IPS-20b (cell line): Measurements from ENCODE around the gene ZNF697.
"Not testable (repeated sequence)": the region's sequence is repeated elsewhere in the genome, so short reads cannot be mapped to it uniquely, and the experiment has no call there.

ENCODE experiments used
- H3K27ac ChIP-seq: one replicate; pipeline ENCODE4 v1.5.1; 2013; ENCODE audit warnings: low read length
- H3K27me3 ChIP-seq: 2 replicates; pipeline ENCODE4 v1.6.1; 2013; ENCODE audit warnings: mild to moderate bottlenecking, low read length, inconsistent platforms; ENCODE audit not compliant: insufficient read depth
- H3K36me3 ChIP-seq: 2 replicates; pipeline ENCODE4 v1.6.1; 2013; ENCODE audit warnings: low read depth, mild to moderate bottlenecking, inconsistent platforms, low read length, moderate library complexity; ENCODE audit not compliant: insufficient read depth
- H3K4me1 ChIP-seq: 2 replicates; pipeline ENCODE4 v1.6.1; 2013; ENCODE audit warnings: mild to moderate bottlenecking, control low read depth, inconsistent platforms, low read length, moderate library complexity; ENCODE audit not compliant: insufficient read depth
- H3K4me3 ChIP-seq: 2 replicates; pipeline ENCODE4 v1.5.1; 2013; ENCODE audit warnings: mild to moderate bottlenecking, low read length, inconsistent platforms
- H3K9ac ChIP-seq: 2 replicates; pipeline ENCODE4 v1.6.1; 2013; ENCODE audit warnings: low read depth, mild to moderate bottlenecking, inconsistent platforms, low read length, moderate library complexity
- H3K9me3 ChIP-seq: 2 replicates; pipeline ENCODE4 v1.6.1; 2013; ENCODE audit warnings: mild to moderate bottlenecking, low read depth, low read length, inconsistent platforms; ENCODE audit not compliant: insufficient read depth

Gene ZNF697

GRCh38 chr1:119595168-119595567 is 52.9 kb downstream of the ZNF697 start:
- Histone ChIP-seq H3K27ac (no peak overlapping the region), H3K27me3 (no peaks in the 10 kb centered on the region), H3K9ac (no peak overlapping the region), H3K36me3 (no peaks in the 10 kb centered on the region), H3K4me3 (no peak overlapping the region), H3K4me1 (no peaks in the 10 kb centered on the region), H3K9me3 (no peaks in the 10 kb centered on the region)

DNA sequence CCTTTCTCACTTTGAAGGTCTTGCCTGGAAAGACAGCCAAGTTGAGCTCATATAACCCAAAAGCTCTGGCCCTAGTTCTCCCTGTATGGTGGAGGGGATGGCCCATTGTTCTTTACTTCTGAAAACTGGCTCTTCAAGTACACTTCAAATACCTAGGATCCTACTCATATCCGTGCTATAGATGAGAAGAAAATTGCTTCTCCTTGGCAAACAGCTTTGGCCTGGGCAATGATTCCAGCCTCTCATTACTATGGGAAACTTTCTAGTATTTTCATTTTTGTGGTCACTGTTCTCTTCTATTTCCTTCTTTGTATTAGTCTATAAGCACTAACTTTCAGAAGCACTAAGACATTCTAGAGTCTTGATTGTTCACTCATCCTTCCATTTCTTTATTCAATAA is 53.7 kb downstream of the ZNF697 start:
- no peak overlapping the region for H3K27ac ChIP-seq
- no peaks in the 10 kb centered on the region for H3K36me3 ChIP-seq
- H3K9ac ChIP-seq, result no peak overlapping the region
- H3K9me3 ChIP-seq, result no peaks in the 10 kb centered on the region
- no peaks in the 10 kb centered on the region for H3K27me3 ChIP-seq
- no peak overlapping the region for H3K4me3 ChIP-seq
- H3K4me1 ChIP-seq, result no peaks in the 10 kb centered on the region

DNA sequence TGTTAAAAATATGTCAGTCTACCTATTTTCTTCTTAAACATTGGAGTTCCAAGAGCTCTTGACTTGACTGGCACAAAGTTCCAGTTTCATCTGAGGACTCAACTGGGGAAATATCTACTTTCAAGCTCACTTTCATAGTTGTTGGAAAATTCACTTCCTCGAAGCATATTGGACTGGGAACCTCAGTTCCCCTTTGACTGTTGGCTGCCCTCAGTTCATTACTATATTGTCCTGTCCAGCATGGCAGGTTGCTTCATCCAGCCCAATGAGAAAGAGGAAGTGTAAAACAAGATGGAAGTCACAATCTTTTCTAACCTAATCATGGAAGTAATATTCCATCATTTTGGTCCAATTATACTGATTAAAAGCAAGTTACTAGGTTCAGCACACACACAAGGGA is 54.3 kb downstream of the ZNF697 start:
- Histone ChIP-seq H3K9ac (no peak overlapping the region), H3K4me1 (no peaks in the 10 kb centered on the region), H3K36me3 (no peaks in the 10 kb centered on the region), H3K9me3 (no peaks in the 10 kb centered on the region), H3K27ac (no peak overlapping the region), H3K27me3 (no peaks in the 10 kb centered on the region), H3K4me3 (no peak overlapping the region)

DNA sequence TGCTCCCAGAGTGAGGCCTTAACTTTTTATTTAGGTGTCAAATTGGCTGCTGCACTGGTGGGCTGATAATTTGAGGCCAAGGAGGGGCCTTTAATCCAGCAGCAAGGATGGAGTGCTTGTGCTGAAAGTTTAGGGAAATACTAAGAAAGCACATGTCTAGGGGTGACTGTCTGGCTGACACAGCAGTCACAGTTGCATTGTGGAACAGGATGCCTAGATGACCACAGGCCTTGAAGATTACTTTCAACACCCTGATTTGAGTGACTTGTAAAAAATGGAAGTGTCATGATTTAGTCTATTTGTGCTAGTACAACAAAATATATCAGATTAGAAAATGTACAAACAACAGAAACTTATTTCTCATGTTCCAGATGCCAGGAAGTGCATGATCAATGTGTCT is 57.7 kb downstream of the ZNF697 start:
- Histone ChIP-seq H3K27me3 (no peaks in the 10 kb centered on the region), H3K9ac (no peak overlapping the region), H3K4me1 (no peaks in the 10 kb centered on the region), H3K36me3 (no peaks in the 10 kb centered on the region), H3K27ac (no peak overlapping the region), H3K9me3 (no peaks in the 10 kb centered on the region), H3K4me3 (no peak overlapping the region)

GRCh38 chr1:119588621-119589020 is 59.4 kb downstream of the ZNF697 start:
- H3K9me3 ChIP-seq, result no peaks in the 10 kb centered on the region
- H3K4me1 ChIP-seq, result no peaks in the 10 kb centered on the region
- no peak overlapping the region for H3K9ac ChIP-seq
- H3K27ac ChIP-seq, result no peak overlapping the region
- H3K27me3 ChIP-seq, result no peaks in the 10 kb centered on the region
- no peaks in the 10 kb centered on the region for H3K36me3 ChIP-seq
- no peak overlapping the region for H3K4me3 ChIP-seq

DNA sequence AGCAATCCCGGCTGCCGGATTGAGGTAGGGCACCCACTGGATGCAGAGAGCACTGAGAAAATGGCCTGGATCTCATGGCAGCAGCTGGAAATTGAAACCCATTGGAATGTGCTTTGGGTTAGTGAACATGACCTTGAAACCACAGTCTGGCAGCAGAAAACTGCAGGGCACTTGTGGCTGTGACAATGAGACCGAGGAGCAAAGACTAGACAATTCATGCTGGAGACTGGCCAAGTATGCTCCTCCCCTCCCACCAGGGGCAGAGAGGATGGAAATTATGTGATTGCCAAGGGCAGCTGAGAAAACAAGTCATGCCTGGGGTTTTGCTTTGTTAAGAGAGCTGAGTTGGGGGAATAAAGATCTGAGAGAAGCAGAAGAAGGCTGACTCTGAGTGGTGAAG is 60.7 kb downstream of the ZNF697 start:
- no peaks in the 10 kb centered on the region for H3K4me1 ChIP-seq
- H3K36me3 ChIP-seq, result no peaks in the 10 kb centered on the region
- no peak overlapping the region for H3K27ac ChIP-seq
- no peak overlapping the region for H3K4me3 ChIP-seq
- H3K9ac ChIP-seq, result no peak overlapping the region
- H3K27me3 ChIP-seq, result no peaks in the 10 kb centered on the region
- H3K9me3 ChIP-seq, result no peaks in the 10 kb centered on the region

DNA sequence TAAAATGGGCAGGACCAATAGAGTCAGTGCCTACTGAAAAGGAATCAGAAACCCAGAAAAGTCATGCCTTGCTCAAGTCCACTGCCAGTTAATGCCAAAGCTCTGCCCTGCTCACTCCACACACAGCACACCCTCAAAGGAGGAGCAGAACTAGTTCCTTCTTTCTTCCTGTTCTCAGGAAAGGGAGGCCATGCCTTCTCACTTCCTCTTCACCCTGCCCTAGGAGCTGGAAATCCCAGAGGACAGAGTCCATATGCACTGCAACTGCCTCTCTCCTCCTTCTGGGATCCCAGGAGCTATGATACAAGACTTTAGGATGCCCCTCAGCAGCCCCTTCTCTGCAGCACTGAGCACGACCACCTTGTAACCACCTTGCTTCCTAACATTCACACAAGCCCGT is 62.3 kb downstream of the ZNF697 start:
- not testable (repeated sequence) for H3K9me3 ChIP-seq, H3K27me3 ChIP-seq, H3K4me3 ChIP-seq, H3K9ac ChIP-seq, H3K4me1 ChIP-seq, H3K27ac ChIP-seq, H3K36me3 ChIP-seq

GRCh38 chr1:119582801-119583200 is 65.3 kb downstream of the ZNF697 start:
- Histone ChIP-seq H3K27ac (no peak overlapping the region), H3K27me3 (no peaks in the 10 kb centered on the region), H3K9me3 (no peaks in the 10 kb centered on the region), H3K36me3 (no peaks in the 10 kb centered on the region), H3K9ac (no peak overlapping the region), H3K4me3 (no peak overlapping the region), H3K4me1 (no peaks in the 10 kb centered on the region; the same call in 1 of the 2 replicates)

DNA sequence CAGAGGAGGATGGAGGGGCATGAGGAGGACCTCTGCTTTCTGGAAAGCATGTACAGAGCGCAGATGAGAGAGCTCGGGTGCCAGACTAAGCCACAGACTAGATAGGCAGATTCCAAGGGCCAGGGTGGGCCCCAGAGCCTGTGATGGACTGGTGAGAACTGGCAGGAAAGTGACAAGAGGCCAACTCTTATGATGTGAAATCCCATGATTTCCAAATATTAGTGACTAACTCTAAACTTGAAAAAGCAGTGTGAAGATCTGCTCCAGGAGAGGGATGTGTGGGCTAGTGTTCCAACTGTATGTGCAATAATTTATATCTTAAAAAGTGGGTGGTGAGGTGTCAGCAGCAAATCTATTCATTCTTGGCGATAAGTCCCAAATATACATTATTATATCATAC is 67.0 kb downstream of the ZNF697 start:
- H3K9ac ChIP-seq, H3K4me3 ChIP-seq, H3K4me1 ChIP-seq, H3K36me3 ChIP-seq, H3K27ac ChIP-seq, H3K27me3 ChIP-seq, H3K9me3 ChIP-seq: not testable (repeated sequence)

- H3K27me3 ChIP-seq, result no peaks in the 10 kb centered on the region
- no peak overlapping the region for H3K9ac ChIP-seq
- no peak overlapping the region for H3K4me3 ChIP-seq
- no peak overlapping the region for H3K27ac ChIP-seq
- H3K4me1 ChIP-seq, result no peaks in the 10 kb centered on the region
- no peaks in the 10 kb centered on the region for H3K9me3 ChIP-seq
- H3K36me3 ChIP-seq, result no peaks in the 10 kb centered on the region
Measured at GRCh38 chr1:119573886-119574285, 74.2 kb downstream of the ZNF697 start.

GRCh38 chr1:119569930-119570622 is 78.0 kb downstream of the ZNF697 start:
- H3K9ac ChIP-seq, H3K36me3 ChIP-seq, H3K9me3 ChIP-seq, H3K4me1 ChIP-seq, H3K4me3 ChIP-seq, H3K27me3 ChIP-seq, H3K27ac ChIP-seq: not testable (repeated sequence)
